Progenitor cell of endocrine pancreas (in vitro differentiated cells): ENCODE measurements around the gene HGFAC. TPM values are rescaled to one million over a fixed set of nuclear protein-coding genes. Genes with fewer than 3 reads are reported as not detected.

Source experiments
- DNase-seq: peaks from one replicate; pipeline ENCODE4 v3.0.0; 2021; ENCODE audit warnings: low spot score; ENCODE audit not compliant: unreplicated experiment
- H3K27ac Mint-ChIP-seq: 2 replicates; pipeline ENCODE4 v1.8.0; 2021; ENCODE audit warnings: mild to moderate bottlenecking, moderate library complexity, mixed read lengths
- H3K27me3 Mint-ChIP-seq: 2 replicates; pipeline ENCODE4 v1.8.0; 2021; ENCODE audit warnings: mixed read lengths
- H3K36me3 Mint-ChIP-seq: 2 replicates; pipeline ENCODE4 v1.8.0; 2022; ENCODE audit warnings: mixed read lengths; ENCODE audit not compliant: insufficient read depth
- H3K4me1 Mint-ChIP-seq: 2 replicates; pipeline ENCODE4 v1.8.0; 2021; ENCODE audit warnings: low read depth, mixed read lengths
- H3K4me3 Mint-ChIP-seq: 2 replicates; pipeline ENCODE4 v1.8.0; 2021; ENCODE audit warnings: low read depth, mild to moderate bottlenecking, moderate library complexity, mixed read lengths
- H3K9me3 Mint-ChIP-seq: 2 replicates; pipeline ENCODE4 v1.8.0; 2021; ENCODE audit warnings: low read depth, mixed read lengths
- CTCF ChIP-seq: fragments of 200-600 bp; sonication (generic); IDR thresholded peaks from one replicate; pipeline ENCODE4 v1.5.0; 2021; ENCODE audit warnings: antibody characterized with exemption, mild to moderate bottlenecking; ENCODE audit not compliant: unreplicated experiment
- total RNA-seq: library from RNA; stranded (reverse); gene quantifications from 2 replicates; pipeline ENCODE4 v1.2.1, GENCODE V29; 2021

HGFAC gene
- total RNA-seq, 1 donor from 2014 or later: 7.5 TPM

DNA sequence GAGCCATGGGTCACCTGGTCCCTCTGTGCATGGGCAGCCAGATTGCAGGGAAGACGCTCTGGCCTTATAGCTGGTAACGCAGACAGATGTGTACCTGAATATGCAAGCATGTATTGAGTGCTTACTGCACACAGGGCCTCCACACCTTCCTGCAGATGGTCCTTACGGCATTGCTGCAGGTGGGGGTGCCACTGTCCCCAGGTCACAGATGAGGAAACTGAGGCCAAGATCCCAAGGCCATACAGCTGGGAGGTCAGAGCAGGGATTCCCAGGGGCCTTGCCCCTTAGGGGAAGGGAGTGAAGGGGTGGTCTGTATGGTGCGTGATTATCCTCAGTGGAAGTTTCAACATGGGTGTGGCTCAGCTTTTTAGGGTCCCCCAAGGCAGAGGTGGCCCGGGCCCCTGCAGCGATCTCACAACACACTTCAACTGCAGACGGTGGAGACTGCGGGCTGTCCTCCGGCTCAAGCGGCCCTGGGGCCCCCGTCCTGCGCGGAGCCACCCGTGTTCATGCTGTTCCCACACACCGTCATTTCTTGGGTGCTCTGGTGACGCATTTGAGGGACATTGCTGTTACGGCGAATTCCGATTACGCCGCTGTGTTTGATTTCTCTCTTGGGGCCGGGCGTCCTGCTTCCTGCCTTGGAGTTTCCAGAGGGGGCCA, 29.5 kb downstream of the HGFAC start:
- no peak overlapping the region for H3K27ac Mint-ChIP-seq
- no peak for DNase-seq
- H3K4me1 Mint-ChIP-seq: no peaks in the 10 kb centered on the region

DNA sequence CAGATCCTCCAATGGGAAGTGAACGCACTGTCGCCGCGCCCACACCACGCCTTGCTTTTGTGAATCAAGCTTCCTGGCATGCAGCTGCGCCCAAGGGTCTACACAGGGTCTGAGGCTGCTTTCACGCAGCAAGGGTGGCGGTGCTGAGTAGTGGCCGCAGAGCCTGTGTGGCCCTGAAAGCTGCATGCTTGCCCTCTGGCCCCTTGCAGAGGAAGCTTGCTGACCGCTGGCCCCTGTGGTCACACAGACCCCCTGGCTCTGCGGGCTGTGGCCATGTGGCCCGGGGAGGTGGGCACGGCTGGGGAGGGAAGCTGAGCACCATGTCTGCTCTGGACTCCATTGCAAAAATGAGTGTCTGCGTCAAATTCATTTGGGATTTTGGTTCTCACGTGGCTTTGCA, 30.1 kb downstream of the HGFAC start:
- H3K4me3 Mint-ChIP-seq: no peak overlapping the region
- no peaks in the 10 kb centered on the region for H3K4me1 Mint-ChIP-seq
- H3K27ac Mint-ChIP-seq: no peak overlapping the region
- H3K36me3 Mint-ChIP-seq: no peaks in the 10 kb centered on the region
- DNase-seq: no peak
- no peaks in the 10 kb centered on the region for H3K9me3 Mint-ChIP-seq
- no peak for TF ChIP-seq CTCF
- peaks cover 32% of the 10 kb centered on the region for H3K27me3 Mint-ChIP-seq

More for the DNA sequence above, 29.5 kb downstream of the HGFAC start:
- Mint-ChIP-seq H3K36me3 (no peaks in the 10 kb centered on the region), H3K27me3 (peaks cover 33% of the 10 kb centered on the region), H3K4me3 (no peak overlapping the region), H3K9me3 (no peaks in the 10 kb centered on the region)
- TF ChIP-seq CTCF: no peak

- Mint-ChIP-seq H3K9me3 (no peaks in the 10 kb centered on the region), H3K27me3 (peaks cover 35% of the 10 kb centered on the region), H3K27ac (no peak overlapping the region), H3K4me3 (no peak overlapping the region), H3K36me3 (no peaks in the 10 kb centered on the region), H3K4me1 (no peaks in the 10 kb centered on the region)
- no peak for TF ChIP-seq CTCF
- DNase-seq: no peak
Measured at GRCh38 chr4:3472411-3473141, 30.8 kb downstream of the HGFAC start.

- Mint-ChIP-seq H3K27me3 (peaks cover 35% of the 10 kb centered on the region), H3K27ac (no peak overlapping the region), H3K4me1 (no peaks in the 10 kb centered on the region), H3K9me3 (no peaks in the 10 kb centered on the region), H3K4me3 (no peak overlapping the region), H3K36me3 (no peaks in the 10 kb centered on the region)
- no peak for DNase-seq
- TF ChIP-seq CTCF: no peak
Measured at GRCh38 chr4:3473181-3473950, 31.6 kb downstream of the HGFAC start.

DNA sequence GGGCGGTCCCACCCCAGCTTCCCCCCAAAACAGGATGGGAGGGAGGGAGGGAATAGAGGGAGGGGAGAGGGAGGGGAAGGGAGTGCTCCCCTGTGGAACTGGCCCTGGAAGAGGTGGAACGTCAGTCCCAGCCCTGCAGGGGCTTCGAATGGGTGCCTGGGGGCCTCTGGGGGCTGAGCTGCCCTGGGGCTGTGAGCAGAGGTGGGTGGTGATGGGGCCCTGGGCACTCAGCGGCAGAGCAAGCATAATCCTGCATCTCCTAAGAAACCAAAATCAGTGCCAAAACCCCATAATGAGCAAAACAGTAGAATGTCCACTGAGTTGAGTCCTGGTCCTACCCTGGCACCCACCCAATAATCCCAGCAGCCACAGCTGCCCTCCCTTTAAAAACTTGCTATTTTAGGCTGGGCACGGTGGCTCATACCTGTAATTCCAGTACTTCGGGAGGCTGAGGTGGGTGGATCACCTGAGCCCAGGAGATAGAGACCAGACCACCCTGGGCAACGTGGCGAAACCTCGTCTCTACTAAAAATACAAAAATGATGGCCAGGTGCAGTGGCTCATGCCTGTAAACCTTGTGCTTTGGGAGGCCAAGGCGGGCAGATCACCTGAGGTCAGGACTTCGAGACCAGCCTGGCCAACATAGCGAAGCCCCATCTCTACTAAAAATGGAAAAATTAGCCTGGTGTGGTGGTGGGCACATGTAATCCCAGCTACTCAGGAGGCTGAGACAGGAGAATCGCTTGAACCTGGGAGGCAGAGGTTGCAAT, 32.4 kb downstream of the HGFAC start:
- no peak for DNase-seq
- Mint-ChIP-seq H3K36me3 (no peaks in the 10 kb centered on the region), H3K9me3 (no peaks in the 10 kb centered on the region), H3K4me3 (no peak overlapping the region), H3K27ac (no peak overlapping the region), H3K27me3 (peaks cover 35% of the 10 kb centered on the region), H3K4me1 (no peaks in the 10 kb centered on the region)
- TF ChIP-seq CTCF: no peak
